ENCODE data around the gene CAV2.

CAV2 gene

DNA sequence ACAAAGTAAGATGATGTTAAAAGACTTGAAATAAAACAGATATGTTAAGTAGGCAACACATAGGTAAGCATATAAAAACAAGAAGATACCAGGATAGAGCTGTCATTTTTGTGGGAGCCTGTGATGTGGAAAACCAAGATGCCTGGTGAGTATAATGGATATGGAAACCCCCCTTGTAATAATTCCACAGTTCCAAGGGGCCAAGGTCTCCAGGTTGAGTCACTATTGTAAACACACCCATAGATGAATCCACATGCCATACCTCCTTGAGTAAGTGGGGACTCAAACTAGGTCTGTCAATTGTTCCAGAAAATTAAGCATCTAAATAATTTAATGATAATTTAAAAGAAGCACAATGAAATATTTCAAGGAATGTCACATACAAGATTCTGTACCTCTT is 41.2 kb downstream of the CAV2 start:
- Histone ChIP-seq H4K8ac (ENCODE audit: low read length) (no peak overlapping the region), H3K9ac (ENCODE audit: low read length) (peak overlapping the region; percentile 73), H2AK5ac (ENCODE audit: low read length, severe bottlenecking) (no peak overlapping the region), H3K4ac (ENCODE audit: low read depth in 1 of 2, low read length in 2 of 2) (no peak overlapping the region), H2BK12ac (ENCODE audit: low read length in 2 of 2) (no peak overlapping the region), H3K14ac (ENCODE audit: low read length in 2 of 2) (no peak overlapping the region), H3K9me3 (ENCODE audit: control insufficient read depth, low read length) (no peaks in the 10 kb centered on the region), H3K36me3 (ENCODE audit: control insufficient read depth in 1 of 2, insufficient read depth in 2 of 2, low read depth in 1 of 2, low read length in 2 of 2) (peaks cover 21 to 95% of the 10 kb centered on the region in 2 experiments), H3K27ac (ENCODE audit: low read length, poor library complexity, severe bottlenecking) (no peak overlapping the region), H2AFZ (ENCODE audit: low read depth, low read length) (no peak overlapping the region), H3K27me3 (ENCODE audit: control insufficient read depth in 1 of 2, insufficient read depth in 1 of 2, low read length in 2 of 2) (no peaks in the 10 kb centered on the region), H3K23ac (ENCODE audit: low read length in 2 of 2) (no peak overlapping the region), H3K4me1 (ENCODE audit: control insufficient read depth, insufficient read depth, low read depth, low read length) (peaks cover 10% of the 10 kb centered on the region), H3K18ac (ENCODE audit: low read depth in 1 of 2, low read length in 2 of 2) (no peak overlapping the region), H3K79me1 (replicated peaks; ENCODE audit: low read length, poor library complexity, severe bottlenecking) (peaks cover 24% of the 10 kb centered on the region), H3K4me2 (ENCODE audit: low read length, poor library complexity, severe bottlenecking) (no peak overlapping the region), H2BK5ac (ENCODE audit: low read depth, low read length, poor library complexity, severe bottlenecking) (no peak overlapping the region), H4K91ac (ENCODE audit: low read length) (no peak overlapping the region), H2BK120ac (ENCODE audit: low read depth, low read length) (no peak overlapping the region), H3K4me3 (ENCODE audit: insufficient read depth in 1 of 2, low read depth in 1 of 2, low read length in 2 of 2) (no peak overlapping the region), H2BK15ac (ENCODE audit: low read depth, poor library complexity, severe bottlenecking) (no peak overlapping the region)
- DNase-seq = peak; percentile 67

- Histone ChIP-seq H2AFZ (ENCODE audit: low read depth, low read length) (no peak overlapping the region), H3K4me2 (ENCODE audit: low read length, poor library complexity, severe bottlenecking) (no peak overlapping the region), H3K14ac (ENCODE audit: low read length in 2 of 2) (no peak overlapping the region), H2BK15ac (ENCODE audit: low read depth, poor library complexity, severe bottlenecking) (no peak overlapping the region), H4K8ac (ENCODE audit: low read length) (no peak overlapping the region), H3K27me3 (ENCODE audit: control insufficient read depth in 1 of 2, insufficient read depth in 1 of 2, low read length in 2 of 2) (no peaks in the 10 kb centered on the region), H4K91ac (ENCODE audit: low read length) (no peak overlapping the region), H3K27ac (ENCODE audit: low read length, poor library complexity, severe bottlenecking) (peak overlapping the region; percentile 67), H3K9ac (ENCODE audit: low read length) (peak overlapping the region; percentile 73), H3K4me3 (ENCODE audit: insufficient read depth in 1 of 2, low read depth in 1 of 2, low read length in 2 of 2) (no peak overlapping the region), H3K4me1 (ENCODE audit: control insufficient read depth, insufficient read depth, low read depth, low read length) (peaks cover 10% of the 10 kb centered on the region), H3K9me3 (ENCODE audit: control insufficient read depth, low read length) (no peaks in the 10 kb centered on the region), H2BK120ac (ENCODE audit: low read depth, low read length) (no peak overlapping the region), H3K4ac (ENCODE audit: low read depth in 1 of 2, low read length in 2 of 2) (no peak overlapping the region), H3K79me1 (replicated peaks; ENCODE audit: low read length, poor library complexity, severe bottlenecking) (peaks cover 25% of the 10 kb centered on the region), H3K23ac (ENCODE audit: low read length in 2 of 2) (no peak overlapping the region), H3K36me3 (ENCODE audit: control insufficient read depth in 1 of 2, insufficient read depth in 2 of 2, low read depth in 1 of 2, low read length in 2 of 2) (peaks cover 18 to 95% of the 10 kb centered on the region in 2 experiments), H2BK12ac (ENCODE audit: low read length in 2 of 2) (no peak overlapping the region), H2BK5ac (ENCODE audit: low read depth, low read length, poor library complexity, severe bottlenecking) (no peak overlapping the region), H3K18ac (ENCODE audit: low read depth in 1 of 2, low read length in 2 of 2) (no peak overlapping the region), H2AK5ac (ENCODE audit: low read length, severe bottlenecking) (peak overlapping the region; percentile 36)
- 83% methylated on average over 2 of the region's 3 CpGs for WGBS
- peak; percentile 28 for DNase-seq
Measured at GRCh38 chr7:116541951-116542350, 42.4 kb downstream of the CAV2 start.

GRCh38 chr7:116542618-116543017 is 43.1 kb downstream of the CAV2 start:
- Histone ChIP-seq H3K27ac (ENCODE audit: low read length, poor library complexity, severe bottlenecking) (peak overlapping the region; percentile 67), H3K4ac (ENCODE audit: low read depth in 1 of 2, low read length in 2 of 2) (peak overlapping the region in 1 of 2 experiments; percentile 49), H2BK5ac (ENCODE audit: low read depth, low read length, poor library complexity, severe bottlenecking) (no peak overlapping the region), H3K4me1 (ENCODE audit: control insufficient read depth, insufficient read depth, low read depth, low read length) (peaks cover 12% of the 10 kb centered on the region), H3K14ac (ENCODE audit: low read length in 2 of 2) (no peak overlapping the region), H2AFZ (ENCODE audit: low read depth, low read length) (no peak overlapping the region), H3K4me2 (ENCODE audit: low read length, poor library complexity, severe bottlenecking) (no peak overlapping the region), H3K18ac (ENCODE audit: low read depth in 1 of 2, low read length in 2 of 2) (peak overlapping the region in 1 of 2 experiments; percentile 66), H3K4me3 (ENCODE audit: insufficient read depth in 1 of 2, low read depth in 1 of 2, low read length in 2 of 2) (no peak overlapping the region), H2BK15ac (ENCODE audit: low read depth, poor library complexity, severe bottlenecking) (no peak overlapping the region), H4K8ac (ENCODE audit: low read length) (no peak overlapping the region), H3K9me3 (ENCODE audit: control insufficient read depth, low read length) (no peaks in the 10 kb centered on the region), H3K36me3 (ENCODE audit: control insufficient read depth in 1 of 2, insufficient read depth in 2 of 2, low read depth in 1 of 2, low read length in 2 of 2) (peaks cover 12 to 92% of the 10 kb centered on the region in 2 experiments), H2BK120ac (ENCODE audit: low read depth, low read length) (no peak overlapping the region), H3K23ac (ENCODE audit: low read length in 2 of 2) (no peak overlapping the region), H3K79me1 (replicated peaks; ENCODE audit: low read length, poor library complexity, severe bottlenecking) (peaks cover 22% of the 10 kb centered on the region), H2BK12ac (ENCODE audit: low read length in 2 of 2) (no peak overlapping the region), H2AK5ac (ENCODE audit: low read length, severe bottlenecking) (peak overlapping the region; percentile 39), H3K9ac (ENCODE audit: low read length) (peak overlapping the region; percentile 73), H4K91ac (ENCODE audit: low read length) (no peak overlapping the region), H3K27me3 (ENCODE audit: control insufficient read depth in 1 of 2, insufficient read depth in 1 of 2, low read length in 2 of 2) (no peaks in the 10 kb centered on the region)
- peak; percentile 58 for DNase-seq
- 58% methylated on average over 2 of the region's 2 CpGs for WGBS

- no peak overlapping the region for H3K27ac ChIP-seq (ENCODE audit: low read length, poor library complexity, severe bottlenecking)
- H4K91ac ChIP-seq (ENCODE audit: low read length) = no peak overlapping the region
- H3K79me1 ChIP-seq (replicated peaks; ENCODE audit: low read length, poor library complexity, severe bottlenecking) = peaks cover 18% of the 10 kb centered on the region
- H2BK15ac ChIP-seq (ENCODE audit: low read depth, poor library complexity, severe bottlenecking) = no peak overlapping the region
- peak overlapping the region; percentile 73 for H3K9ac ChIP-seq (ENCODE audit: low read length)
- H3K27me3 ChIP-seq (ENCODE audit: control insufficient read depth in 1 of 2, insufficient read depth in 1 of 2, low read length in 2 of 2) = no peaks in the 10 kb centered on the region
- H2BK5ac ChIP-seq (ENCODE audit: low read depth, low read length, poor library complexity, severe bottlenecking) = no peak overlapping the region
- H3K36me3 ChIP-seq (ENCODE audit: control insufficient read depth in 1 of 2, insufficient read depth in 2 of 2, low read depth in 1 of 2, low read length in 2 of 2) = peaks cover 9 to 92% of the 10 kb centered on the region in 2 experiments
- H3K4ac ChIP-seq (ENCODE audit: low read depth in 1 of 2, low read length in 2 of 2) = no peak overlapping the region
- H2AFZ ChIP-seq (ENCODE audit: low read depth, low read length) = no peak overlapping the region
- no peak overlapping the region for H3K18ac ChIP-seq (ENCODE audit: low read depth in 1 of 2, low read length in 2 of 2)
- H2BK12ac ChIP-seq (ENCODE audit: low read length in 2 of 2) = no peak overlapping the region
- no peak overlapping the region for H4K8ac ChIP-seq (ENCODE audit: low read length)
- no peak overlapping the region for H2BK120ac ChIP-seq (ENCODE audit: low read depth, low read length)
- no peak overlapping the region for H3K14ac ChIP-seq (ENCODE audit: low read length in 2 of 2)
- 92% methylated on average over 1 of the region's 2 CpGs for WGBS
- peaks cover 12% of the 10 kb centered on the region for H3K4me1 ChIP-seq (ENCODE audit: control insufficient read depth, insufficient read depth, low read depth, low read length)
- no peak overlapping the region for H3K4me3 ChIP-seq (ENCODE audit: insufficient read depth in 1 of 2, low read depth in 1 of 2, low read length in 2 of 2)
- no peaks in the 10 kb centered on the region for H3K9me3 ChIP-seq (ENCODE audit: control insufficient read depth, low read length)
- no peak overlapping the region for H3K23ac ChIP-seq (ENCODE audit: low read length in 2 of 2)
- DNase-seq = peak; percentile 87
- H2AK5ac ChIP-seq (ENCODE audit: low read length, severe bottlenecking) = no peak overlapping the region
- no peak overlapping the region for H3K4me2 ChIP-seq (ENCODE audit: low read length, poor library complexity, severe bottlenecking)
Measured at GRCh38 chr7:116543664-116544063, 44.1 kb downstream of the CAV2 start.
